ENCODE results near the gene FARS2. TPM values are rescaled to one million over a fixed set of nuclear protein-coding genes. Genes with fewer than 3 reads are reported as not detected.

The FARS2 gene
- total and polyA plus RNA-seq, 2 donors (not counting 3 experiments of a cell fraction or from before 2014, with no cell fraction given), result 20.2 to 20.5 TPM

GRCh38 chr6:5463690-5464089 lies 202.4 kb downstream of the FARS2 start:
- DNase-seq (ENCODE audit: low read depth, low spot score) (no peak), FAIRE-seq (no peak)
- Histone ChIP-seq H3K9me3 (replicated peaks; ENCODE audit: control insufficient read depth, insufficient read depth, low read length) (no peaks in the 10 kb centered on the region), H3K4me1 (ENCODE audit: control insufficient read depth, extremely low read depth, insufficient read depth, low read length) (peaks cover 6% of the 10 kb centered on the region), H2AFZ (ENCODE audit: low read depth, low read length) (no peak overlapping the region), H3K27me3 (ENCODE audit: control insufficient read depth in 2 of 2, insufficient read depth in 2 of 2, low read length in 2 of 2) (no peaks in the 10 kb centered on the region), H3K27ac (ENCODE audit: insufficient read depth, low read depth, low read length) (no peak overlapping the region), H3K4me3 (replicated peaks in 1 of 3; ENCODE audit: insufficient read depth in 1 of 3, low read depth in 1 of 3, low read length in 3 of 3) (no peak overlapping the region), H3K9me1 (replicated peaks; ENCODE audit: control insufficient read depth, extremely low read depth, insufficient read depth, low read length) (no peaks in the 10 kb centered on the region), H4K20me1 (replicated peaks; ENCODE audit: control insufficient read depth, extremely low read depth, insufficient read depth, low read length) (no peaks in the 10 kb centered on the region), H3K9ac (replicated peaks; ENCODE audit: extremely low read depth, insufficient read depth, low read length) (no peak overlapping the region), H3K79me2 (ENCODE audit: control insufficient read depth, insufficient read depth, low read length) (no peaks in the 10 kb centered on the region), H3K4me2 (ENCODE audit: insufficient read depth, low read length) (no peak overlapping the region), H3K36me3 (ENCODE audit: control insufficient read depth in 2 of 2, extremely low read depth in 1 of 2, insufficient read depth in 2 of 2, low read length in 2 of 2) (no peaks in the 10 kb centered on the region)
- dilution Hi-C loops (cut with MboI; ENCODE audit: extremely low pct_ligation_motif_present, low sequenced_read_pairs), result no loop called here
- no TSS peak for BruUV-seq (replicated peaks)
- TF ChIP-seq CTCF (IDR thresholded peaks at IDR 0.05; ENCODE audit: extremely low read depth in 1 of 2, insufficient read depth in 1 of 2, low read depth in 1 of 2, low read length in 2 of 2) (no peak), POLR2A (IDR thresholded peaks at IDR 0.05; ENCODE audit: low read depth, low read length) (no peak), POLR2AphosphoS5 (IDR thresholded peaks at IDR 0.05; ENCODE audit: insufficient read depth, low read depth, low read length) (no peak), FOS (IDR thresholded peaks at IDR 0.05; ENCODE audit: borderline replicate concordance, insufficient read depth, low read length) (no peak), GATA2 (IDR thresholded peaks at IDR 0.05; ENCODE audit: insufficient read depth, insufficient read length, low read depth, low read length) (no peak), MAX (IDR thresholded peaks at IDR 0.05; ENCODE audit: insufficient read depth, insufficient read length) (no peak), EZH2 (IDR thresholded peaks at IDR 0.05; ENCODE audit: borderline replicate concordance, low read depth, low read length, severe bottlenecking) (no peak), MYC (IDR thresholded peaks at IDR 0.05; ENCODE audit: low read depth, low read length) (no peak), JUN (IDR thresholded peaks at IDR 0.05; ENCODE audit: borderline replicate concordance, insufficient read depth, insufficient read length, low read depth) (no peak)
- POLR2A ChIA-PET, result no interaction called here
- intact Hi-C loops (cut with micrococcal nuclease), result no loop called here
- CTCF ChIA-PET, result interaction anchor here (1.5 kb wide), 1 partner anchor 1083 kb away, joined by 4 read pairs; no protein-coding TSS in a partner anchor
